CD4-positive, alpha-beta T cell (primary cell): Measurements from ENCODE around the gene MAPK4. TPM values are rescaled to one million over a fixed set of nuclear protein-coding genes. Genes with fewer than 3 reads are reported as not detected.

Experiments used
- ATAC-seq: fragments of 200-7000 bp; cut with Tn5 transposase; one replicate; pipeline ENCODE4 v1.10.0; 2022; ENCODE audit warnings: mild to moderate bottlenecking; ENCODE audit not compliant: poor library complexity
- CTCF ChIA-PET: fragments of 350-600 bp; sonication (Branson Sonifier 250); formaldehyde crosslinking; loops from one replicate; lab custom pipeline; 2021; ENCODE audit warnings: antibody characterized with exemption, inconsistent platforms; lab: Charles Lee
- POLR2A ChIA-PET: fragments of 350-600 bp; sonication (Branson Sonifier 250); formaldehyde crosslinking; loops from one replicate; lab custom pipeline; 2021; ENCODE audit warnings: antibody characterized with exemption, inconsistent platforms; lab: Charles Lee
- DNase-seq, 14 experiments: peaks; one replicate each; pipeline ENCODE4 v3.0.0-alpha.2; 2013 to 2020; ENCODE audit warnings: mixed read lengths in 2 of 14
- H3K27ac ChIP-seq, 2 donors: one replicate each; pipeline versions ENCODE4 v1.5.1 to v1.7.0; 2013; ENCODE audit warnings: low read length in 2 of 2, low read depth in 1 of 2, mild to moderate bottlenecking in 1 of 2
- H3K27me3 ChIP-seq, 2 experiments: 1 replicate in 1 of 2; 2 replicates in 1 of 2; pipeline versions ENCODE4 v1.6.1 to v1.7.0; 2013; ENCODE audit warnings: low read length in 2 of 2, control low read depth in 1 of 2, mild to moderate bottlenecking in 1 of 2, moderate library complexity in 1 of 2; ENCODE audit not compliant: insufficient read depth in 2 of 2, control insufficient read depth in 1 of 2
- H3K36me3 ChIP-seq: one replicate; pipeline ENCODE4 v1.6.1; 2013; ENCODE audit warnings: low read length, control low read depth; ENCODE audit not compliant: insufficient read depth
- H3K4me1 ChIP-seq: one replicate; pipeline ENCODE4 v1.6.1; 2013; ENCODE audit warnings: low read length, control low read depth; ENCODE audit not compliant: insufficient read depth
- H3K4me3 ChIP-seq: one replicate; pipeline ENCODE4 v1.5.1; 2013; ENCODE audit warnings: mild to moderate bottlenecking, low read length, moderate library complexity
- H3K9me3 ChIP-seq, 2 experiments: 1 replicate in 1 of 2; 2 replicates in 1 of 2; pipeline versions ENCODE4 v1.6.1 to v1.7.0; 2013; ENCODE audit warnings: low read length in 2 of 2, mild to moderate bottlenecking in 2 of 2, control low read depth in 1 of 2, moderate library complexity in 1 of 2; ENCODE audit not compliant: control insufficient read depth in 1 of 2, insufficient read depth in 1 of 2
- H3K27ac Mint-ChIP-seq: one replicate; pipeline ENCODE4 v1.8.0; 2020; ENCODE audit warnings: mixed read lengths
- H3K27me3 Mint-ChIP-seq: one replicate; pipeline ENCODE4 v1.8.0; 2021; ENCODE audit warnings: mixed read lengths
- H3K36me3 Mint-ChIP-seq: one replicate; pipeline ENCODE4 v1.8.0; 2021; ENCODE audit warnings: low read depth, mixed read lengths
- H3K4me1 Mint-ChIP-seq: one replicate; pipeline ENCODE4 v1.8.0; 2021; ENCODE audit warnings: low read depth, mixed read lengths
- H3K4me3 Mint-ChIP-seq: one replicate; pipeline ENCODE4 v1.8.0; 2020; ENCODE audit warnings: mild to moderate bottlenecking, mixed read lengths
- H3K9me3 Mint-ChIP-seq: one replicate; pipeline ENCODE4 v1.8.0; 2020; ENCODE audit warnings: mixed read lengths
- CTCF ChIP-seq: fragments of 200-600 bp; IDR thresholded peaks from one replicate; pipeline ENCODE4 v1.8.0; 2022; ENCODE audit warnings: antibody characterized with exemption, mild to moderate bottlenecking
- intact Hi-C, 2 experiments: fragments of 100-400 bp; cut with DNase I in 1 of 2; cut with micrococcal nuclease in 1 of 2; formaldehyde crosslinking; loops; one replicate each; pipeline versions ENCODE4 v1.15.1 to v1.9.0; 2023 to 2025; cut with DNase I, micrococcal nuclease
- total RNA-seq, 174 experiments: library from RNA in 2 of 174; stranded (reverse) in 2 of 174; gene quantifications; one replicate each; pipeline ENCODE4 v1.2.3 and lab custom pipeline; 2021 to 2026

The MAPK4 gene
- total RNA-seq, 2 experiments from 2014 or later, result not detected

GRCh38 chr18:50687491-50687890, 127.6 kb downstream of the MAPK4 start:
- Histone ChIP-seq H3K27ac (no peak overlapping the region), H3K27me3 (peaks cover 0 to 2% of the 10 kb centered on the region in 2 experiments), H3K4me1 (no peaks in the 10 kb centered on the region), H3K4me3 (no peak overlapping the region), H3K36me3 (no peaks in the 10 kb centered on the region), H3K9me3 (no peaks in the 10 kb centered on the region)
- intact Hi-C loops, result no loop called here
- Mint-ChIP-seq H3K27me3 (peaks cover 15% of the 10 kb centered on the region), H3K4me1 (no peaks in the 10 kb centered on the region), H3K9me3 (no peaks in the 10 kb centered on the region), H3K4me3 (no peak overlapping the region), H3K27ac (no peak overlapping the region), H3K36me3 (no peaks in the 10 kb centered on the region)
- no peak for TF ChIP-seq CTCF
- no peak for ATAC-seq
- POLR2A ChIA-PET, result no interaction called here
- DNase-seq, result no peak
- CTCF ChIA-PET, result no interaction called here

GRCh38 chr18:50689578-50689977, 129.7 kb downstream of the MAPK4 start:
- no peak for ATAC-seq

GRCh38 chr18:50694147-50694546, 134.3 kb downstream of the MAPK4 start:
- Mint-ChIP-seq H3K9me3 (no peaks in the 10 kb centered on the region), H3K4me1 (no peaks in the 10 kb centered on the region), H3K27me3 (peaks cover 4% of the 10 kb centered on the region), H3K36me3 (no peaks in the 10 kb centered on the region), H3K4me3 (no peak overlapping the region), H3K27ac (no peak overlapping the region)
- H3K4me3 ChIP-seq, result no peak overlapping the region
- no peaks in the 10 kb centered on the region for H3K36me3 ChIP-seq
- no peaks in the 10 kb centered on the region for H3K4me1 ChIP-seq
- H3K27me3 ChIP-seq, result no peaks in the 10 kb centered on the region
- TF ChIP-seq CTCF, result no peak
- intact Hi-C loops, result no loop called here
- CTCF ChIA-PET, result no interaction called here
- no peaks in the 10 kb centered on the region for H3K9me3 ChIP-seq
- H3K27ac ChIP-seq, result no peak overlapping the region
- DNase-seq (no peak), ATAC-seq (no peak)
- POLR2A ChIA-PET, result no interaction called here

More at GRCh38 chr18:50689578-50689977, 129.7 kb downstream of the MAPK4 start:
- no peak overlapping the region for H3K27ac ChIP-seq
- peaks cover 0 to 2% of the 10 kb centered on the region in 2 experiments for H3K27me3 ChIP-seq
- intact Hi-C loops, result no loop called here
- POLR2A ChIA-PET, result no interaction called here
- H3K9me3 ChIP-seq, result no peaks in the 10 kb centered on the region
- Mint-ChIP-seq H3K4me1 (no peaks in the 10 kb centered on the region), H3K9me3 (no peaks in the 10 kb centered on the region), H3K27me3 (peaks cover 14% of the 10 kb centered on the region), H3K36me3 (no peaks in the 10 kb centered on the region), H3K27ac (no peak overlapping the region), H3K4me3 (no peak overlapping the region)
- DNase-seq, result no peak
- H3K4me3 ChIP-seq, result no peak overlapping the region
- CTCF ChIA-PET, result interaction anchor here (0.8 kb wide), 1 partner anchor 13 kb away, joined by 3 read pairs; no protein-coding TSS in a partner anchor
- H3K36me3 ChIP-seq, result no peaks in the 10 kb centered on the region
- TF ChIP-seq CTCF, result no peak
- H3K4me1 ChIP-seq, result no peaks in the 10 kb centered on the region
